ENCODE measurements around the gene BRCC3. TPM values are rescaled to one million over a fixed set of nuclear protein-coding genes. Genes with fewer than 3 reads are reported as not detected.

BRCC3 gene
- total RNA-seq, result 20.5 TPM
- long read RNA-seq, transcript BRCC3-208 (10 exons, 2,694 nt), result major isoform, 57 of 93 reads
- long read RNA-seq, partial matches to known transcripts, result 3 of 93 reads
- long read RNA-seq, other reads (novel, unspliced or antisense), result 24 of 93 reads

DNA sequence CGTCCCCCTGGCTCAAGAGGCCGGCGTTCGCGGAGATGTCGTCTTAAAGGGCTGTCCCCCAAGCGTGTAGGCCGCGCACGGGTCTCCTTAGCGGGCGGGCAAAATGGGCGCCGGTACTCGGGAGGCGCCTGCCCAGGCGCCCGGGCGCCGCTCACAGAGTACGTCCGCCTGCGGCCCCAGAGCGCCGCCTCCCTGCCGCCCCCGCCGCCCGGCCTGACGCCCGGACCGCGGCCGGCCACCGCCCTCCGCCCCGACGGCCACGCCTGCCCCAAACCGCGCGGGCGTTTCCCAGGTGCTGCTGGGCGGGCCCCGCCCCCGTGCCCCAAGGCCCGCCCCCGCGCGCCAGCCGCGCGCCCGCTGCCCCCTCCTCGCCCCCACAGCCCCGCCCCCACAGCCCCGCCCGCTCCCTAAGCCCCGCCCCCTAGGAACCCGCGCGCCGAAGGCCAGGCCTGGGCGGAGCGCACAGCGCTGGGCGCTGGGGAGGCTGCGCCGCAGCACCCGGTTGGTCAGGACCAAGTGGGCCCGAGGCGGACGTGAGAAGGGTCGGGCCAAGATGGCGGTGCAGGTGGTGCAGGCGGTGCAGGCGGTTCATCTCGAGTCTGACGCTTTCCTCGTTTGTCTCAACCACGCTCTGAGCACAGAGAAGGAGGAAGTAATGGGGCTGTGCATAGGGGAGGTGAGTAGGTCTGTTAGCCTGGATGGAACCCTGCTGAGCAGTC is at the start of gene BRCC3, which contains the start of the genes CMC4 and MTCP1:
BRCC3 (plus strand) TSS at position 534 of the 719 bp plus-strand sequence; CDS start at position 554, 20 bp downstream.
CMC4 (minus strand) TSS at position 162 of the 719 bp plus-strand sequence. CDS start 7,113 bp downstream, outside the sequence.
MTCP1 (minus strand) TSS at position 162 of the 719 bp plus-strand sequence. CDS start 5,126 bp downstream, outside the sequence.
- DNase-seq (ENCODE audit: low spot score), result peak; percentile 94

DNA sequence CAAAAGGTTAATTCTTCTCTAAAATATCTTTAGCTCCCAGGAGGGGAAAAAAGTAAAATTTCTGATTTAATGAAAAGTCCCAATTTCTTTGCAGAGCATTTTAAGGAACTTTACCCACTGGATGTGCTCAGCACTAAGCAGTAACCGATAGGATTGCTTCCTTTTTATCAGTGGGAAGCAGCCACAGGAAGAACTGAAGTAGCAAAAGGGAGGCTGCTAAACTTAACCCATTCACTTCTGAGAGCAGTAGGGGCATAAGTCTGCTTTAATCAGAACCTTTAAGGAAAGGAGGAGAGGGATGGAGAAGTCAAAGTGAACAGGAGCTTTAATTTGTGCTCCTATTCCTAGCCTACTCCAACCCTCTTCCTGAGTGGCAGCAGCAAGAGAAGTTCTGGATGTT is 48.7 kb upstream of the BRCC3 start, which contains the start of gene F8:
F8 (minus strand) TSS at position 139 of the 400 bp plus-strand sequence. CDS start 171 bp downstream, outside the sequence.
- DNase-seq (ENCODE audit: low spot score), result no peak

- DNase-seq (ENCODE audit: low spot score), result no peak
Measured at GRCh38 chrX:155023907-155024833, 47.1 kb upstream of the BRCC3 start.

DNA sequence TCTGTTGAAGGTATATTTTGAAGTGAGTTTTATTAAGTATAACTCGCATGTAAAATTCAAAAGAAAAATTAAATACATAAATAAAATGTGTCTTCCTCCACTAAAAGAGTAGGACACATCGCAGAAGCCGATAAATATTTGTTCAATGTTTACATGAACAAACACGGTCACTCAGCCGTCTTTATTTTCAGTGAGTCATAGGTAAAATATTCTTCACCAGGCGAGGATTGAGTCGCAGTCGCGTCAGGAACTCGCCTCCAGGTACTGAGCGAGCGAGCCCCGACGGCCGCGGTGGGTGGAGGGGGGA is 44.9 kb upstream of the BRCC3 start:
- no peak for DNase-seq (ENCODE audit: low spot score)

DNA sequence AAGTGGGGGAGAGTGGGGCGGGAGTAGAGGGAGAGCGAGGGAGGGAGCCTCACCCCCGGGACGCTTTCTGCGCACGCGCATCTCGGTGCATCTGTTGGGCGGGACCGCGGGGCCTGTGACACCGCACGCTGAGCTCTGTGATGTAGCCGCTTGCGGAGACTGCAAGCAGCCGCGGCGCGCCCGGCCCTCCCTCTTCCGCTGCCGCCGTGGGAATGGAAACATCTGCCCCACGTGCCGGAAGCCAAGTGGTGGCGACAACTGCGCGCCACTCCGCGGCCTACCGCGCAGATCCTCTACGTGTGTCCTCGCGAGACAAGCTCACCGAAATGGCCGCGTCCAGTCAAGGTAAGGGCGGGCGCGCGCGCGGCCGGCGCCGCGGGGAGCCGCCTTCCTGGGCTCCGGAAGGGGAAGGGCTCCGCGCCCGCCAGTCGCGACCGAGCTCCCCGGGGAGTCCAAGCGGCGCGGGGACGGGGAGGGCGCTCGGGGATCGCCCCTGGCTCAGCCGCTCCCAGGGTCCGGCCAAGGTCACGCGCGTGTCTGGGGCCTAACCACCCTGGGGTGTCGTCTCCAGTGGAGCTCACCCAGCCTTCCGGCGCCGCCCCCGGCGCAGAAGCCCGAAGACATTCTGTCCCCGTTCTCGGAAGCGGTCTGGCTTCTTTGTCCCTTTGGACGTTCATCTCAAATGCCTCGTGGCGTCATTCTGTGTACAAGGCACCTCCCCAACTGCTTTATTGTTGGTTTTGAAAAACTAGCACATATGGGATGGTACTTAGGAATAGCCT is 44.4 kb upstream of the BRCC3 start, which contains the start of gene FUNDC2:
FUNDC2 (plus strand) TSS at position 118 of the 782 bp plus-strand sequence; CDS start at position 213, 95 bp downstream.
- DNase-seq (ENCODE audit: low spot score), result peak; percentile 96

DNA sequence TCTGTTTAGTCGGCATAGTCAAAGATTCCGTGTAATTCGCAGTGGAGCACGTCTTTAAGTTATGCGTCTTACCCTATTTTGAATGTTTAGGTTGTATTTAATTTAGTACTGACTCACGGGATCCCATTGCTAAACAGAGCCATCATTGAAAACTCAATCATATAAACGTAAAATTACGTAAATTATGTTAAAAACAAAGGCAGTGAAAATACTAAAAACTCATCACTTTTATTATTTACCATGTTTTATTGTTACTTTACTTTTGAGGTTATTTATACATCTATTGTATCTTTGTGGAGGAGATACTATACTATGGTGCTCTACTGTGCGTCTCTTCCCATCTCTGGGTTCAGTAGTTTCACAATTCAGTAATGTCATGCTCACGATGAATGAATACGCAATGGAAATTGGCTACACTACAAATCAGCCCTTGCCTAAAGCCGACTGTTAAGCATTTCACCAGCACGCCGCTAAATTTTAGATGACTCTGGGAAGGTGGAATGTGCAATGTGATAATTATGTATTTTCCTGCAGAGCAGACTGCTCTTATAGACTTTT is 43.7 kb upstream of the BRCC3 start:
- DNase-seq (ENCODE audit: low spot score), result no peak

- no peak for DNase-seq (ENCODE audit: low spot score)
Measured at GRCh38 chrX:155028129-155028528, 43.2 kb upstream of the BRCC3 start.

- no peak for DNase-seq (ENCODE audit: low spot score)
Measured at GRCh38 chrX:155028877-155029291, 42.4 kb upstream of the BRCC3 start.

DNA sequence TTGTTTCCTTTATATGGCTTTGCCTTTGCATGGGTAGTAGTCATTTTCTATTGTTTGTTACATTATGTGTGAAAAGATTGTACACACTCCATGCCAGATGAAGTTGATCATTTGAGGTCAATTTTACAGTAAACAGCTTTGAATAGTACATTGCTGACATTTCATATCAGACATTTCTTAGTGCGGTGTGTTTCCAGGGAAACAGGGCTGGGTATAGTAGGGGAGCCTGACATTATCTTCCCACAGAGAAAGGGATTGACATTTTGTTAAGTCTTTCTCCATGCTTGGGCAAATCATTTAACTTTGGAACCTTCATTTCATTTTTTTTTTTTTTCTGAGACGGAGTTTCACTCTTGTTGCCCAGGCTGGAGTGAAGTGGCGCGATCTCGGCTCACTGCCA is 39.7 kb upstream of the BRCC3 start:
- no peak for DNase-seq (ENCODE audit: low spot score)

- DNase-seq (ENCODE audit: low spot score), result no peak
Measured at GRCh38 chrX:155035688-155036087, 35.6 kb upstream of the BRCC3 start.

DNA sequence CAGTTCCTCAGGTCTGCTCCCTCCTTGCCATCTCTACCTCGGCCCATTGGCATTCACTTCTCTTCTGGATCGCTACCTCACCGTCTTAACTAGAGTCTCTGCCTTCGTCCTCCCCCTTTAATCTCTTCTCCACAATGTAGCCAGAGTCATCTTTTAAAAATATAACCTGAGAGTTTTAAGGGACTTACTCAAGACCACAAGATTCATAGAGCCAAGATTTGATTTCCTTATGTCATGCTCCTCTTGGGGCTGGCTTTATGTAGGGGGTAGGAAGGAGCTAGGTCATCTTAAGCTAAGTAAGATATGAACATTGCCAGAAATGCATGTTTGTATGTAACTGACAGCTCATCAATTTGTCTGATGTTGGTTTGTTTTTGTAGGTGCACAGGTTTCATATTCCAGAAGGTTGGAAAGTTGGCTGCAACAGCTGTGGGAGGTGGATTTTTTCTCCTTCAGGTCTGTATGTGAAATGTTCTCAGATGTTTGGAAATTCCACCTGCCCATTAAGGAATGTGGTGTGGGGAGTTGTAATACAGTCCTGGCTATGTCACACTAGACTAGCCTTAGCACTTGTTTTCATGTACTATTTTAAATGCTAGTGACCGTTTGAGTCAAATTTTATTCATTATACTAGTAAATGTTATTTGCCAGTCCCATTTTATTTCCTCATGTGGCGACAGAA is 25.0 kb upstream of the BRCC3 start:
- no peak for DNase-seq (ENCODE audit: low spot score)

DNA sequence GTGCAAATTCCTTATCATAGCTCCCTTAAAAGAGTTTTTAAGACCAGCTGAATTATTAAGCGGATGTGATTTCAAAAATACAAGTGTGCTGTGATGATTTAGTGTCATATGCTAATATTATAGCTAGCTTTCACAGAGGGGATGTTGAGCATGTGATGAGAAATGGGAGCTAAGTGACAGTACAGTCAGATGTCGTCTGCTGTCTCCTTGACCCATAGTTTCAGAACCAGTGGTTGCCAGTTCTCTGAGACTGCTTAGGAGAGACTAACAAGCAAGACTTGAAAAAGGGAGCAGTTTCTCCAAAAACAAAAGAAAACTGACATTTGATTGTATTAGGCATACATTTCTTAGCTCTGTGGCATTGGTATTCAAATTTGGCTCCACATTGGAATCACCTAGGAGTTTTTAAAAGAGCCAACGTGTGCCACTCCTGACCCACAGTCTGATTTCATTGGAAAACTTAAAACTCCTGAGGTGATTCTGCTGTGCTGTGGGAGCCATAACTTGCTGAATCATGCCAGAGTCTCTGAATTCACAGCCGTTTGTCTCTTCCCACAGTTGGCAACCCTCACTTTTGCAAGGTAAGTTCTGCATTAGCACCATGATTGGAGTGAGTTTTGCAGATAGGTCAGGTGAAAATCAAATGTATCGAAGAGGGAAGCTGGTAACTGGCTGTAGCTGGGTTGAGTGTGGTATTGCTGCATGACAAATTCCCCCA is 24.3 kb upstream of the BRCC3 start:
- no peak for DNase-seq (ENCODE audit: low spot score)

- DNase-seq (ENCODE audit: low spot score), result no peak
Measured at GRCh38 chrX:155048977-155049619, 22.2 kb upstream of the BRCC3 start.

DNA sequence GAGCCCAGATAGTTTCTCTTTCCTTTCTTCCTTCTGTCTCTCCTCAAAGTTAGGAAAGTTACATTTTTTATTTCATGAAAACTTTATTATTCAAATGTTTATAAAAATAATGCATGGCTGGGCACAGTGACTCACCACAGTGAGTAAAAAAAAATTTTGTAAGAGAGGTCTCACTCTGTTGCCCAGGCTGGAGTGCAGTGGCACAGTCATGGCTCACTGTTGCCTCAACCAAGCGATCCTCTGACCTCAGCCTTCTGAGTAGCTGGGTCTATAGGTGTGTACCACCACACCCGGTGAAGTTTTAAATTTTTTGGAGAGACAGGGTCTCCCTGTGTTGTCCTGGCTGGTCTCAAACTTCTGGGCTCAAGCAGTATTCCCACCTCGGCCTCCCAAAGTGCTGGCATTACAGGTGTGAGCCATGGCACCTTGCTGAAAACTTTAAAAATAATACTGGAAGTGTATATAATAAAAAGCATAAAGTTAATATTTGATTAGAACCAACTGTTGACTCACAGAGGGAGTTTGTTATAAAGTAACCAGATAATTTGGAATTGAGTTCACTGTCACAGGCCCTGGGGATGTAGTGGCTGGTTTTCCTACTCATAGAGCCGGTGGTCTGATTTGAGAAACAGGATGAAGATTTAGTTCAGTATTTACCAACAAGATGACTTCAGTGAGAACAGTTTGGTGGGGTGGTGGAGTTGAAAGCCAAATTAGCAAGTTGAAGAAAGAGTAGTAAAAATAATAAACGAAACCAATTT is 18.4 kb upstream of the BRCC3 start:
- DNase-seq (ENCODE audit: low spot score), result no peak

DNA sequence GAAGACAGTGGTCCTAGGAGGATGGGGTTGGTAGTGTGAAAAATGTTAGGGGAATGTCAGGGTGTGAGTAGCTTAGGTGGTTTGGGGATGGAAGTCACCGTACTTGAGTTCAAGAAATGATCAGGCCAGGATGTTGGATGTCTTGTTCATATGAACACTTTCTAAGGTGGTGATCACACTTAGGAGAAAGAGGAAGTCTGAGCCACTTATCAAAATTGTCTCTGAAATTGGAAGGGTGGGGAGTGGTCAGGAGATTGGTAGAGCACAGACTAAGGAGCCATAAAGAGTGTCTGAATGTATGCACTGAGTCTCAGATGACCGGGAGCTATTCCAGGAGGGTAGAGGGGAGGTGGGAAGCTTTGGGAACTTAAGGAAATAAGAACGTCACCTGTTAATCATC is 17.7 kb upstream of the BRCC3 start:
- DNase-seq (ENCODE audit: low spot score), result no peak

GRCh38 chrX:155054255-155054654 is 17.1 kb upstream of the BRCC3 start:
- DNase-seq (ENCODE audit: low spot score), result no peak

DNA sequence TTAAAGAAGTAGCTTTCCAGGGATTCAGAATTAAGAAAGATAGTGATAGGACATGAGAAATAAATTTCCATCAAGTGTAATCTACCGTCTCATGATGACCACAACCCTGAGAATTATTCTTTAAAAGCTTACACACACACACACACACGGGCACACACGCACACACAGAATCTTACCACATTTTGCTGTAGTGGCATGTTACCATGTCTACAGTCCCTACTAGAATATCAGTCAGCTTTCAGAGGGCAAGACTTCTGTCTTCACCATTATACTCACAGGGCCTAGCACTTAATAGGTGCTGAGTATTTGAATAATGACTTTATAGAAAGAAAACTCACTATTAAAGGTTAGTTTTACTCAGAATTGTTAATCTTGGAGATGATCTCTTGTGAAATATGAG is 15.8 kb upstream of the BRCC3 start:
- no peak for DNase-seq (ENCODE audit: low spot score)

DNA sequence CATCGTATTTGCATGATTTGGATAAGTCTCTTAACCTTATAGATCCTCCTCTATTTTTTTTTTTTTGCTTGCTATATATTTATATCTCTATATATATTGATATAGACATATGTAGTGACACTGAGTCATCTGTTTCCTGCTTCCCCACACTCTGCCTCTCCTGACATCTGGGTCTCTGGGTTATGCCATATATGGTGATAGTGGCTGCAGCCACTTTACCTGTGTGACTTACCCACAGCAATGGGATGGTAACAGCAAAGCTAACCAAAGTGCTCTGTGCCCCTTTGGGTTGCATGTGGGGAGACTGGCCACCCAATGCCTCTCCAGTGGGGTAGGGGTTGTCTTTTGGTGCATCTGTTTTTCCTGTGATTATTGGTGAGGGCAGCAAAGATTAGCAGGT is 14.8 kb upstream of the BRCC3 start:
- no peak for DNase-seq (ENCODE audit: low spot score)
